T-helper 1 cell (primary cell): Measurements from ENCODE around the gene UNC5CL.
"Not testable (repeated sequence)": the region's sequence is repeated elsewhere in the genome, so short reads cannot be mapped to it uniquely, and the experiment has no call there.

ENCODE experiments used
- DNase-seq, 5 donors: peaks; one replicate each; pipeline ENCODE4 v3.0.0-alpha.2; 2012 to 2020

The UNC5CL gene

GRCh38 chr6:41038205-41038604, 816 bp downstream of the UNC5CL start:
- DNase-seq: no peak

DNA sequence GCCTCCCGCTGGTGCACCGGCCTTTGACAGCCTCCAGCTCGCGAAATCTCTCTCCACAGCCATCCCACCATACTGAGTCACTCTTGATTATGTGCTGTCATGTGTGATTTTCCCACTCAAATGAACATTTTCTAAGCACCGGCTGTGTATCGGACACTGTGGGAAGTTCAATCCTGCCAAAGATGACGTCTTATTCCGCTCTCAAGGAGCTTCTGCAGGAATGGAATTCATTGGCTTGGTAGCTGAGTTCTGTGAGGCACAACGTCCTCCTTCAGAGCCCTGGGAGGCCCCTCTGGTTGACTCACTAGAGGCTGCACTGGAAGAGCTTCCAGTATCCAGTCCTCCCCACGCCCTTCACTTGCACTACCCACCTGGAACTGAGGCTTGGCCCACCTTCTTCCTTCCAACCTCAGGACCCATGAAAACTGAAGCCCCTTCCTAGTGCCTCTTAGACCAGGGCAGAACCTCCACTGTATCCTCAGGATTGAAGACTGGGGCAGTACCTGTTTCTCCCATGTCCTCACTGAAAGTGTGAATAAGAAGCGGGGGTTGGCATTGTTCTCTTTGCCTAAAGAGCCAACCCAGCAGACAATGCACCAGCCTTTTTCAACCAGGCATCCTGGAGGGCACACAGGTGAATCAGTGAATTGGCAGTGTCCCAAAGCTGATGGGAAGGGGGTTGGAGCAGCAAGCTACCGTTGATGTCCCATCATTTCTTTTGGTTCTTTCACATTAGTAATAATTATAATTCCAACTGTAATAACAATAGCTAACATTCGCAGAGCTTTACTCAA, 1.7 kb downstream of the UNC5CL start:
- no peak for DNase-seq

GRCh38 chr6:41036601-41037000, 2.4 kb downstream of the UNC5CL start:
- no peak for DNase-seq

DNA sequence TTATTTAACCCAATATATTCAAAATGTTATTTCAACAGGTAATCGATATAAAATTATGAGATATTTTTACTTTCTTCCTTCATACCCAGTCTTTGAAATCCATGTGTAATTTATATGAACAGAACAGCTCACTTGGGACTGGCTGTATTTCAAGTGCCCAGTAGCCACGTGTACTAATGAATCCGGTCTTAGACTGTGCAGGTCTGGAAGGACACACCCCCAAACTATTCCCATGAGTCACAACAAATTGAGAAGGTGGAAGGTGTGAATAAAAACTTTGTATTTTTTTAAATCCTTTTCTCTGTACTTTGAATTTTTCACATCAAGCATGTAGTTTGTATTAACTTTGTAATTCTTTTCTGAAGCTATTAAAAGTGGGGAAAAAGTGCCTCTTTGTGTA, 2.8 kb downstream of the UNC5CL start:
- DNase-seq: no peak

- DNase-seq: no peak
Measured at GRCh38 chr6:41033776-41034175, 5.2 kb downstream of the UNC5CL start.

GRCh38 chr6:41032830-41033229, 6.2 kb downstream of the UNC5CL start:
- no peak for DNase-seq

DNA sequence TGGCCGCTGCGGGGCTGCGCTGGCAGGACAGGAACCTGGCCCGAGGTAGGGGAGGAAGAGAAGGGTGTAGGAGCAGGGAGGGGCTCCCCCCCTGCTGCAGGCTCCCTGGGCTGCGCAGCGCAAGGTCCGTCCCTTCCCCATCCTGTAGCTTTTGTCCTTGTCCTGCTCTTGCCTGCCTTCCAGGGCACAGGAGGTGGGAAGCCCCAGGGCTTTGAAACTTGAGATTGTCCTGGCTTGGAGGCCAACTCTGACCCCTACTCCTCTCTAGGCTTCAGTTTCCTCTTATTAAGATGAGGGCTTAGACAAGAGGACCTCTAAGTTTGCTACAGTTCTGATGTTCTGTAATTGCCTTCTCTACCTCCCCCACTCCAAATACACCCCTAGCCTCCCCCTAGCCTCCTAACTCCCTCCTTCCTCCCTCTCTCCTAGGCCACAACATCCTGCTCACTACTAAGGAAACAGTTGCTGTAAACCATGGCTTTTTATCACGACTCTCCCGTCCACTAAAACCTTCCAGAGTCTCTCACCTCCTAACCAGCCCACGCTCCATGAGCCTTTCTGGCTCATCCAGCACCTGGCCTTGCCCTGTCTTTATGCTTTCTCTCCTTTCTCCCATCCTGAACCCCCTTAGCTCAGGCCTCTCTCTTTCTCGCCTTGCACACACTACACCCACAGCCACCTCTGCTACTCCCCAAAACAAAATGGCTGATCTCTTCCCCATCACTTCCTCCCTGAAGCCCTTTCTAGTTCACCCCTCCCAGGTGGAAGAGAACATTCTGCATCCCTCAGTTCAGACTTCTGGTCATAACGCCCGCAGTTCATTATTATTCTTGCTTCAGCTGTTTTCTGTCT, 10.2 kb downstream of the UNC5CL start:
- peak in 1 of 5 donors; percentile 21 for DNase-seq

DNA sequence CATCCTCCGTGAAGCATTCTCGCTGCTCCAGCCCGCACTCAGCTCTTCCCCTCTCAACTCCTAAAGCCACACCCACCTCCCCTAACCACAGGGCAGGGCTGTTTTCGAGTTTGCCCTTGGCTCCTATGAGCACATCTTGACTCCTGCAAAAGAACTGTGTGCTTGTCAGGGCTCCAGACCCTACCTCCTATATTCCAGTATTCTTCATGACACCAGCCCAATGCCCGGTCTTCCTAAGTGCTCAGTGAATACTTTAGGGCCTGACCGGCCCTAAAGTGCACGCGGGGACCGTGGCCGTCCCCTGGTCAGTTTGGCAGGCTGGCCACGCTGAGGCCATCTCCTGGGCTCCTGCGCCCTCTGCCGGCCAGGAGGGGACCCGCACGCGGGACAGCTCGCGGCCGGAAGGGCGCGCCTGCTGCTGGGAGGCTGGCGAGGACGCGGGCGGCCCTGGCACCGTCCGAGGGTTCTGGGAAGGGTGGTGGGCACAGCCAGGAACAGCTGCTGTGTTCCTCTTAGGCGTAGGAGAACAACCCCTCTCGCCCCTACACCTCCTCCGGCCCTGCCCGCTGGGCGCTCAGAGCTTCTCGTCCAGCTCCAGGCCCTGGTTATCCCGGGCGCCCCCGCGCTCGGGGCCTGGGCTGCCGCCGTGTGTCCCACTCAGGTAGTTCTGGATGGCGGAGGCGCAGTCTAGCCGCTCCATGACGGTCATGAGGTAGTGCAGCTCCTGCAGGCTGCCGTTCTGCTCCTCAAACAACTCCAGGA, 11.0 kb downstream of the UNC5CL start:
- peak; percentile 48 to 80 (median 54) for DNase-seq

- no peak for DNase-seq
Measured at GRCh38 chr6:41027241-41027640, 11.8 kb downstream of the UNC5CL start.

DNA sequence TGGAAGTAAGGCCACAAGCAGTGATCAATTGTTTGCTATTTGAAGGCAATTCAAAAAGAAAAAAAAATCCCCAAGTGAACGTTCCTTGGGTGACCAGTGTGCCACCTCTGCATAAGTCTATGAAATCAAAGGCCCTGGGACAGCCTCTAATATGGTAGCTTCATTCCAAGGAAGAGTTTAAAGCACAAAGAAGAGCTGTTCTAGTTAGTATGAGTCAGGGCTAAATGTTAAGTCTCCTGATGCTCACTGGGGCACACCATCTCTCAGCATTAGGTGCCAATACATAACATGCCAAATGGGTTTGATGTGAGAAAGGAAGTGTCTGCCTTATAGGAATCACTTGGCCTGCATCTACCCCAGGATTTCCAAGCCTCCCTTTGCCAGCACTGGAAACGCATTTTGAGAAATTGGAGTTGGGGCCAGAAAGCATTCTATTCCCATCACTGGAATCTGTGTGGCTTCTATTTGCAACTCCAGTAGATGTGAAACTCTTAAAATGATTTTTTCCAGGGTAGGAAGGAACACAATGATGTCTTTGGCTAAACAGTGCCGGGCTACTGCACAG, 13.0 kb downstream of the UNC5CL start:
- DNase-seq: no peak

- no peak for DNase-seq
Measured at GRCh38 chr6:41023114-41023513, 15.9 kb downstream of the UNC5CL start.

- DNase-seq: no peak
Measured at GRCh38 chr6:41022294-41022693, 16.7 kb downstream of the UNC5CL start.

- DNase-seq: no peak
Measured at GRCh38 chr6:41021832-41022231, 17.2 kb downstream of the UNC5CL start.

GRCh38 chr6:41017663-41018062, 21.4 kb downstream of the UNC5CL start:
- no peak for DNase-seq

DNA sequence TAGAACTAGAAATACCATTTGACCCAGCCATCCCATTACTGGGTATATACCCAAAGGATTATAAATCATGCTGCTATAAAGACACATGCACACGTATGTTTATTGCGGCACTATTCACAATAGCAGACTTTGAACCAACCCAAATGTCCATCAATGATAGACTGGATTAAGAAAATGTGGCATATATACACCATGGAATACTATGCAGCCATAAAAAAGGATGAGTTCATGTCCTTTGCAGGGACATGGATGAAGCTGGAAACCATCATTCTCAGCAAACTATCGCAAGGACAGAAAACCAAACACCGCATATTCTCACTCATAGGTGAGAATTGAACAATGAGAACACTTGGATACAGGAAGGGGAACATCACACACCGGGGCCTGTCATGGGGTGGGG, 23.2 kb downstream of the UNC5CL start:
- DNase-seq: not testable (repeated sequence)

DNA sequence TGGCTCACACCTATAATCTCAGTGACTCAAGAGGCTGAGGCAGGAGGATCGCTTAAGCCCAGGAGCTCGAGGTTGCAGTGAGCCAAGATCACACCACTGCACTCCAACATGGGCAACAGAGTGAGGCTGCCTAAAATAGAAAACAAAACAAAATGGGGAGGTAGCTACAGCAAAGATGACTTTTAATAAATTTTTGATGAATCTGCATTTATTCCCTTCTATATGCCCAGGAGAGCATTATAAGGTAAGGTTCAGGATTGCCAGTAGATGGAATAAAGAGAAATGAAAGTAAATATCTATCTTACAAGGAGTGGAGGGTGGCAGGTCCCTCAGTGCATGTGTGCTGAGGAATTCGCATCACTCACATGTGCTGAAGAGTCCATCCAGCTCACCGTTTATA, 24.2 kb downstream of the UNC5CL start:
- no peak for DNase-seq

- no peak for DNase-seq
Measured at GRCh38 chr6:41013466-41014153, 25.4 kb downstream of the UNC5CL start.

GRCh38 chr6:41011673-41012072, 27.3 kb downstream of the UNC5CL start:
- DNase-seq: no peak

GRCh38 chr6:41009669-41010068, 29.4 kb downstream of the UNC5CL start:
- no peak for DNase-seq

DNA sequence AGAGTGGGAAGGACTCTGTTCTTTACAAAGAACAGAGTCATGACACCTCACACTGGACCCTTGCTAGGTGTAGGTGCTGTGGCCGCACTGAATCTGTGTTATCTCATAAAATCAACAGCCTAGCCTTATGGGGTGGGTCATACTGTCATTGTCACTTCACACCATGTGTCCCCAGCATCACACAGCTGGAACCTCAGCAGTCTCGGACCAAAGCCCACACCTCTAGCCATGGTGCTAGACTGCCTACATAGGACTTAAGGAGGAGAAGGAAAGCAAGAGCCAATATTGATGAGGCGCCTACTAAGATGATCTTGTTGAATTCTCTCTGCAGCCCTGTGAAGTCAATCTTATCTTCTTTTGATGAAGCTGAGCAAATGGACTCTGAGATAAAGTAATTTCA, 31.0 kb downstream of the UNC5CL start:
- no peak for DNase-seq

GRCh38 chr6:41006980-41007379, 32.0 kb downstream of the UNC5CL start:
- DNase-seq: not testable (repeated sequence)

DNA sequence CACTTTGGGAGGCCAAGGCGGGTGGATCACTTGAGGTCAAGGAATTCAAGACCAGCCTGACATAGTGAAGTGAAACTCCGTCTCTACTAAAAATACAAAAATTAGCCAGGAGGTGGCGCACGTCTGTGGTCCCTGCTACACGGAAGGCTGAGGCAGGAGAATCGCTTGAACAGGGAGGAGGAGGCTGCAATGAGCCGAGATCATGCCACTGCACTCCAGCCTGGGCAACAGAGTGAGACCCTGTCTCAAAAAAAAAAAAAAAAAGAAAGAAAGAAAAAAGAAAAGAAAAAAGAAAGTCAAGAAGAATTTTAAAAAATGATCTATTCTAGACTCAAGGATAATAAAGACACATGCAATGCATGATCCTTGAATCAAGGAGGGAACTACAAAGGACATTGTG, 32.8 kb downstream of the UNC5CL start:
- peak in 4 of 5 donors; percentile 23 to 58 (median 44) for DNase-seq
